Calu3 (cell line): ENCODE measurements around the gene ANAPC1. TPM values are rescaled to one million over a fixed set of nuclear protein-coding genes. Genes with fewer than 3 reads are reported as not detected.
A peak's percentile ranks its signal among the peaks of the same experiment; 100 is the strongest.
"Not testable (repeated sequence)": the region's sequence is repeated elsewhere in the genome, so short reads cannot be mapped to it uniquely, and the experiment has no call there.

Experiments
- BruUV-seq: library from RNA; stranded (reverse); fragments of 400-500 nt; replicated peaks from 2 replicates; lab custom pipeline; 2021; lab: Mats Ljungman, UMichigan
- CTCF ChIA-PET: fragments of 300-600 bp; sonication (Branson Sonifier 250); formaldehyde crosslinking; loops from one replicate; lab custom pipeline; 2022; ENCODE audit warnings: antibody characterized with exemption; lab: Charles Lee
- DNase-seq: peaks from one replicate; pipeline ENCODE4 v3.0.0; 2022
- H3K27ac Mint-ChIP-seq: one replicate; pipeline ENCODE4 v1.8.0; 2022; ENCODE audit warnings: mixed read lengths; ENCODE audit not compliant: unreplicated experiment
- H3K27me3 Mint-ChIP-seq: one replicate; pipeline ENCODE4 v1.8.0; 2022; ENCODE audit warnings: mixed read lengths; ENCODE audit not compliant: unreplicated experiment
- H3K36me3 Mint-ChIP-seq: one replicate; pipeline ENCODE4 v1.8.0; 2022; ENCODE audit warnings: mild to moderate bottlenecking, moderate library complexity, mixed read lengths; ENCODE audit not compliant: insufficient read depth, unreplicated experiment
- H3K4me1 Mint-ChIP-seq: one replicate; pipeline ENCODE4 v1.8.0; 2022; ENCODE audit warnings: mild to moderate bottlenecking, low read depth, mixed read lengths; ENCODE audit not compliant: unreplicated experiment
- H3K4me3 Mint-ChIP-seq: one replicate; pipeline ENCODE4 v1.8.0; 2022; ENCODE audit warnings: mild to moderate bottlenecking, low read depth, moderate library complexity, mixed read lengths; ENCODE audit not compliant: unreplicated experiment
- H3K9me3 Mint-ChIP-seq: one replicate; pipeline ENCODE4 v1.8.0; 2022; ENCODE audit warnings: low read depth, mixed read lengths; ENCODE audit not compliant: unreplicated experiment
- CTCF ChIP-seq: fragments of 200-600 bp; IDR thresholded peaks from one replicate; pipeline ENCODE4 v1.8.0; 2022; ENCODE audit warnings: antibody characterized with exemption; ENCODE audit not compliant: unreplicated experiment
- intact Hi-C: fragments of 100-400 bp; cut with micrococcal nuclease; formaldehyde crosslinking; loops from one replicate; pipeline ENCODE4 v1.10.0; 2022; ENCODE audit not compliant: unreplicated experiment
- microRNA-seq: library from miRNA; unstranded; fragments of <30 nt; microRNA quantifications from one replicate; pipeline ENCODE4 v1.2.0, GENCODE V29; 2022
- total RNA-seq: library from RNA; stranded (reverse); gene quantifications from 2 replicates; pipeline ENCODE4 v1.2.3, GENCODE V29; 2022

The ANAPC1 gene
- total RNA-seq, 1 experiment from 2014 or later, result 64.5 TPM

DNA sequence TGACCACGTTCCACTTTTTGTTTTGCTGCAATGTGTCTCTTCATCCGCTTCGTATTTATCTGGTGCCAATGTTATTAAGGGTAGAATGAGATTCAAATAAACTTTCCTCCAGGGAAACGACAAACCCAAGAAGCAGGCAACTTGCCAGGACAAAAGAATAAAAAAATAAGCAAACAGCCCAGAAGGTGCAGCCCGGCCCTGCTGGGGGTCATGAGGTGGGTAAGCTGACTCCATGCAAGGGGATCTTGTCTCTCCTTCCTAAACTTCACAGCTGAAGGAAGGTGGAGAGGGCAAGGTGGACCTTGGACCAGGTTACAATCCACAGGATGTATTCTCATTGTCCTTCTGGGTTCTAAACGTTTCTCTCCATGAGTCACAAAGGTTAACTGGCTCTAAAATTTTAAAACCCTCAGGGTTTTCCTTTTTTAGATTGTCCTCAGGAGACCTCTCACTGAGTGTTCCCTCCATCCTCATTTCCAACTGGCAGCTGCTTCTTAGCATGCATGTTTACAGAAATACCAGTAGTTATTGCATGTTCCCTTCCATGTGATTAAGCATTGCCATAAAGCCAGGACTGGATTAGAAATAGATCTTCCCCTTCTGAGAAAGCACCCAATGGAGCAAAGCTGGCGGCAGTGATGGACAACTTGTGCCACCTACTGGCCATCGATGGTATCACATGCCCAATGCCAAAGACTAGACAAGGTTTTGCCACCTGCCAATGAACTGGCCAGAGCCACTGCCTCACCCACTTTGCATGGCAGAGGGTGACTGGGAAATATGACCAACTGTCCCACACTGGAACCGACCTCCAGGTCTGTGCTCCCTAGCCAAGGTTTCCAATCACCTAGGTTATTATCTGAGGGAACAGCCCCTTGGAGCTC is 147.9 kb downstream of the ANAPC1 start:
- H3K4me3 Mint-ChIP-seq, result not testable (repeated sequence)

DNA sequence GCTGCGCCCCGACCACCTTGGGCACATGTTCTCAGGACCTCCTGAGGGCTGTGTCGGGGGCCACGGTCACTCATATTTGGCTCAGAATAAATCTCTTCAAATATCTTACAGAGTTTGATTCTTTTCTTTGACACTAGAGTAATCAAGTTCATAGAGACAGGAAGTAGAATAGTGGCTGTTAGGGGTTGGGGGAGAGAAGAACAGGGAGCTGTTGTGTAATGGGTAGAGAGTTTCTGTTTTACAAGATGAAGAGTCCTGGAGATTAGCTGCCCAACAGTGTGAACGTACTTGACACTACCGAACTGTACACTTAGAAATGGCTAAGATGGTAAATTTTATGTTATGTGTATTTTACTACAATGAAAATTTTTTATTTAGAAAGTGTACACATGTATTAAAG is 148.6 kb downstream of the ANAPC1 start:
- H3K36me3 Mint-ChIP-seq, DNase-seq, CTCF ChIA-PET, H3K27me3 Mint-ChIP-seq, BruUV-seq, H3K9me3 Mint-ChIP-seq, intact Hi-C loops, H3K4me1 Mint-ChIP-seq, H3K4me3 Mint-ChIP-seq, H3K27ac Mint-ChIP-seq: not testable (repeated sequence)

More for the DNA sequence above, 147.9 kb downstream of the ANAPC1 start:
- BruUV-seq, H3K27ac Mint-ChIP-seq, H3K4me1 Mint-ChIP-seq, H3K36me3 Mint-ChIP-seq, CTCF ChIA-PET, H3K27me3 Mint-ChIP-seq, intact Hi-C loops, H3K9me3 Mint-ChIP-seq, DNase-seq: not testable (repeated sequence)
- peak; percentile 49 for TF ChIP-seq CTCF

DNA sequence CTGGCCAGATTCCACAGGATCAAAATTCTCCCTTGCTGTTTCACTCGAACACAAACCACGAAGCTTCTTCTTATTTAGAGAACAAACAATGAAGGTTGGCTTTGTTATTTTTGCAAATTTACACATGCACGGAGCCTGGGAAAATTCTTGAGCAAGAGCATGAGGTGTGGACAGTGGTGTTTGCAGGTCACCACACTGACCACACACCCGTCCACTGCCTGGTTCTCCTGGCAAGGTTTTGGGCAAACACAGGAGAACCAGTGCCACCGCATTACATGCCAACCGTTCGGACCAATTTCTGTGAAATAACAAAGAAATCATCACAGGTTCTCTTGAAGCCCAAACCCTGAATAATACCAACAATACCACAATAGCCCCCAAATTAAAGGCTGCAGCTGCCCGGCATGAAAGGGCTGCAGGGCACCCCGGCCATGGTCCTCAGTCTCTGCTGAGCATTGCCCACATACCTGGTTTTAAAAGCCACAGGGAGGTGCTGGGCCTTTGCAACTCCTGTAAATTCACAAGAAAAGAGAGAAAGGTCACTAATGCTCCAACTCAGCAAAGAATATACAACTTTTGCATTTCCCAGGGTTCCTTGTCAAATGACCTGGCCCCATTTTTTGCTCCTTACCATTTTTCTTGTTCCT is 154.1 kb downstream of the ANAPC1 start:
- intact Hi-C loops, DNase-seq, H3K36me3 Mint-ChIP-seq, H3K4me1 Mint-ChIP-seq, BruUV-seq, H3K4me3 Mint-ChIP-seq, H3K9me3 Mint-ChIP-seq, H3K27me3 Mint-ChIP-seq, H3K27ac Mint-ChIP-seq, CTCF ChIA-PET: not testable (repeated sequence)

GRCh38 chr2:111727611-111728110 is 156.3 kb downstream of the ANAPC1 start:
- H3K4me1 Mint-ChIP-seq, CTCF ChIA-PET, H3K4me3 Mint-ChIP-seq, H3K36me3 Mint-ChIP-seq, intact Hi-C loops, H3K27me3 Mint-ChIP-seq, H3K27ac Mint-ChIP-seq, DNase-seq, H3K9me3 Mint-ChIP-seq, BruUV-seq: not testable (repeated sequence)

- BruUV-seq, H3K4me3 Mint-ChIP-seq, H3K36me3 Mint-ChIP-seq, CTCF ChIA-PET, intact Hi-C loops, H3K9me3 Mint-ChIP-seq, H3K27me3 Mint-ChIP-seq, DNase-seq, H3K27ac Mint-ChIP-seq, H3K4me1 Mint-ChIP-seq: not testable (repeated sequence)
Measured at GRCh38 chr2:111725742-111726141, 158.3 kb downstream of the ANAPC1 start.

DNA sequence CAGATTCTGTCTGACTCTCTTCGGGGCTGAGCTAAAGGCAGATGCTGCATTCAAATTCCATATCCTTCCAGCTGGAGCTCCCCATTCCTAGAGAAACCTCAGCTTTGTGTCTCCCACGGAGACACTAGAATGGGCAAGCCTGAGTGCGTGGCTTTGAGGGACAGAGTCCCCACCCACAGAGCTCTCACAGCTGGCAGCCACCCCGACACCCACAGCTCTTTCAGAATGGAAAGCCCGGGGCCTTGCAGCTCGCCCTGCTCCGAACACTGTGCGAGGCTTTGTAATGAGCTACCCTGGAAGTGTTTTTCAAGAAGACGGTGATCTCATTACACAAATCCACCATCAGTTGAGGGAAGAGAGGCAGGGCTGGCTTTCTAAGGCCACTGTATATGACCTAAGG is 164.4 kb downstream of the ANAPC1 start:
- intact Hi-C loops, H3K27me3 Mint-ChIP-seq, H3K27ac Mint-ChIP-seq, DNase-seq, BruUV-seq, H3K4me3 Mint-ChIP-seq, H3K9me3 Mint-ChIP-seq, H3K4me1 Mint-ChIP-seq, H3K36me3 Mint-ChIP-seq: not testable (repeated sequence)
- CTCF ChIA-PET, result interaction anchor here (2.3 kb wide), 1 partner anchor 21 kb away, joined by 4 read pairs; no protein-coding TSS in a partner anchor

Small RNA genes lying within 50 kb of the gene (microRNA-seq; reads per million reads assigned to microRNA genes)
- not detected for gene MIR4771-2

Other genes with a start within 250 kb of the ANAPC1 start
- gene MERTK, start 14.4 kb upstream of the ANAPC1 start, total RNA-seq, result 1.5 and 2.1 TPM in 2 replicates
- 35.0 and 37.0 TPM in 2 replicates for gene TMEM87B, start 171.1 kb upstream of the ANAPC1 start, total RNA-seq